HS-27A (cell line): ENCODE results near the gene ATP6V0C.
"Not testable (repeated sequence)": the region's sequence is repeated elsewhere in the genome, so short reads cannot be mapped to it uniquely, and the experiment has no call there.

ENCODE experiments used
- DNase-seq: peaks from one replicate; pipeline ENCODE4 v3.0.0-alpha.2; 2012; ENCODE audit warnings: low read depth, missing footprints

Gene ATP6V0C

GRCh38 chr16:2475413-2476344 lies 38.1 kb upstream of the ATP6V0C start:
- no peak for DNase-seq

GRCh38 chr16:2476345-2476720 lies 37.4 kb upstream of the ATP6V0C start:
- no peak for DNase-seq

DNA sequence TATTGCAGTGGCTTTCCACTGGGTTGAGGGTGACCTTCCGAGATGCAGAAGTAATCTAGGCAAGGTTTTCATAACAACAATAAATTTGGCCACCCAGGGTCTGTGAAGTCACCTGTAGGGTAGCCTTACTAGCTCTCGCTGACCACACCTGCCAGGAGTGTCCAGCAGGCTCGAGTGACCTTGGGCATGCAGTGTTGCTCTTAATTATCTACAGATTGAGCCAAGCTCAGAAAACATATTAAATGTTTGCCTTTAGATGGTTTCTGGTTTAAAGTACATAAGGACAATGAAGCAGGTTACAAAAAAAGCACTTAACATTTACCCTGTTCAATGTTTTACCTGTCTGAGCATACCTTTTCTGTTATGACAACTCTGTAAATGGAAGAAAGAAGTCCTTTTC lies 37.0 kb upstream of the ATP6V0C start:
- no peak for DNase-seq

DNA sequence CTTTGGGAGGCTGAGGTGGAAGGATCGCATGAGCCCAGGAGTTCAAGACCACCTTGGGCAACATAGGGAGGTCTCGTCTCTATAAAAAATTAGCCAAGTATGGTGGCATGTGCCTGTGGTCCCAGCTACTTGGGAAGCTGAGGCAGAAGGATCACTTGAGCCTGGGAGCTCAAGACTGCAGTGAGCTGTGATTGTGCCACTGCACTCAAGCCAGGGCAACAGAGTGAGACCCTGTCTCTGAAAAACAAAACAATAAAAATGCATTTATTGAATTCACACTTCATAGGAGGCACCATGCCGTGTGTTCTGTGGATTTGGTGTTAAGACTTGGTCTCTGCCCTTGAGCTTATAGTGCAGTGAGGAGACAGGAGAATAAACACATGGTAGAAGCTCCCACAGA lies 36.4 kb upstream of the ATP6V0C start:
- no peak for DNase-seq

GRCh38 chr16:2478279-2478678 lies 35.5 kb upstream of the ATP6V0C start:
- DNase-seq: no peak

- not testable (repeated sequence) for DNase-seq
Measured at GRCh38 chr16:2479996-2480395, 33.8 kb upstream of the ATP6V0C start.

DNA sequence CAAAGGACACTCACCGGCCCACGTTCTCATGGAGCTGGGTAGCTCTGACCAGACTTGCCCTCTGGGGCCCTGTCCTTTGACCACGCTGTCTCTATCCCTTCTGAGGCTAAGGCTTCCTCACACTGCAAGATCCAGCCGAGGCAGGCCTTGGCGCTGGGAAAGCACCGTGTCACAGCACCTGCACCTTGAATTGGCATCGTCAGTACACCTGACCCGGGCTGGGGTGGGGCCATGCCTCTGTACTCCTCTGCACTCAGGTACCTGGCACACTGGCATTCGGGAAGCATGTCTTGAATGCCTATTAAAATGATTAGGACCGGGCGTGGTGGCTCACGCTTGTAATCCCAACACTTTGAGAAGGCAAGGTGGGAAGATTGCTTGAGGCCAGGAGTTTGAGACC lies 32.8 kb upstream of the ATP6V0C start:
- DNase-seq: no peak

- DNase-seq: no peak
Measured at GRCh38 chr16:2481676-2482075, 32.1 kb upstream of the ATP6V0C start.

DNA sequence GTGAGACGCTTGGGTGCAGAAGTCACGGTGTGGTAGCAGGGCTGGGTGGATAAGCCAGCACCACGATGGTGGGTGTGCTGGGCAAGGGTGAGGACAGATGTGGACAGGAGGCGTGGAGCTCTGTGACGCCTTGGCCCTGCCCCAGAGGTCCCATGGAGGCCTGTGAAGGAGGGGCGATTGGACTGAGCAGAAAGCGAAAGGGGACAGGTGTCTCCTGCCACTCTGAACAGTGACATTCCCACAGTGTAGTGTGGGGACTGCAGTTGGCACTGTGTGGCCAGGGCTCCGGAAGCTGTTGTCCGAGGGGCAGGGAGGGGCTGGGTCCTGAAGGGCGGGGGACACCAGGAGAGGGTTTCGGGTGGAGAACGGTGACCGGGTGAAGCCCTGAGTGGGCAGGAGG lies 31.5 kb upstream of the ATP6V0C start:
- no peak for DNase-seq

- DNase-seq: no peak
Measured at GRCh38 chr16:2482708-2483534, 30.8 kb upstream of the ATP6V0C start.

DNA sequence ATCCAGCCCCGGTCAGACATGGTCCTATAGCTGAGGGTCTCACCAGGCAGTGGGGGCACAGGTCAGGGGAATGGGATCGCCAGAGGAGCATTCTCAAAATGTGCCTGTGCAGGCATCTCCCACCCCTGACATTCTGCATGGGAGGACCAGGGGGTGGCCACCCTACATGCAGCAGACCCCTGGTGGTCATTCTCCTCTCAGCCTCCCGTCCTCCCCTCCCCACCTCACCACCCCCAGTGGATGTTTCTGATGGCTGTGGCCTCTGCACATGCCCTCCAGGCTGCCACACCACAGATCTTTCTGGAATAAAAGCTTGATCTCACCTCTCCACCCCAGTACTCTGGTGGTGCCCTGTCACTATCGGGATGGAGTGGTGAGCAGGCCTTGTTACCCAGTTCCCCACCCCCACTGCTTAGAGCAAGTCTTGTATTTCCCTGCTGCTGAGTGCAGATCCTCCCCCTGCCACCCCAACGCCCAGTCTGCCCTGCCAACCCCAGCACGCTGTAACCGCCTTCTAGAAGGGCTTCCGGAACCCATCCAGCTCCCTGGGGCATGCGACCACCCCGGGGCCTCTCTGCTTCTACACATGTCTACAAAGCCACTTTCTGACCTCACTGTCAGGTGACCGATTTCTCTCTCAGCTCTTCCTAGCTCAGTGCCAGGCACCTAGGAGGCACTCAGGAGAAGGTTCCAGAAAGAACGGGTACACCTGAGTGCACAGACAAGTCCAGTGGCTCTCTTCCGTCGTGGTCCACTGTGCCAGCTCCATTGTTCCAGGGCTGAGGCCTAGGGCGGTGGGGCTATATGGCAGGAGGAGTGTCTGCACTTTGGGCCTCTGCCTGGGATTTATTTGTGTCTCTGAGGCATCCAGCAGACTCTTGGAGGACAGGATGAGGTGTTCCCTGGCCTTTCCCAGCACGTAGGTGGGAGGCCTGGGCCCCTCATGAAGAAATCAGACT lies 29.5 kb upstream of the ATP6V0C start:
- no peak for DNase-seq

DNA sequence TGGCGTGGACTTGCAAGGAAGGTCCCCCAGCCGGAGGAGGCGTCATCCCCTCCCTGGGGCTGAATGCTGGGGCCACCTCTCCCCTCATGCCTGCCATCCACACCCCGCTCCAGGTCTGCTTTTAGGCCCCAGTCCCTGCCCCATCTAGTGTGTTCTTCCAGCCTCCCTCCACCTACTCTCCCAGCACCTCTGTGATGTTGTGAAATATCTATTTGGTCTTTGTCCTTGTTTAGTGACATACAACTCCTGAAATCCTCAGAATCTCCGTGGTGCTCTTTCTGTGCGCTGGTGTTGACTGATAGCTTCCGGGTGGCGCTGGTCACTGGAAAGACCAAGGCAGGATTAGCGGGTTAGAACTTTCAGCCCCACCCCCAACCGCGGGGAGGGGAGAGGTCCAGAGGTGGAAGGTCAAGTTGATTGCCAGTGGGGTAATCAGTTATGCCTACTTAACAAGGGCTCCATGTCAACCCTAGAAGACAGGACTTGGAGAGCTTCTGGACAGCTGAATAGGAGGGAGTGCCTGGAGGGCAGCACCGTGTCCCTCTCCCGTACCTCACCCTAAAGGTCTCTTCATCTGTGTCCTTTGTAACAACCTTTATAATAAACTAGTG lies 28.7 kb upstream of the ATP6V0C start:
- DNase-seq: no peak

- no peak for DNase-seq
Measured at GRCh38 chr16:2485811-2486507, 27.8 kb upstream of the ATP6V0C start.

- DNase-seq: no peak
Measured at GRCh38 chr16:2486645-2487516, 26.9 kb upstream of the ATP6V0C start.

DNA sequence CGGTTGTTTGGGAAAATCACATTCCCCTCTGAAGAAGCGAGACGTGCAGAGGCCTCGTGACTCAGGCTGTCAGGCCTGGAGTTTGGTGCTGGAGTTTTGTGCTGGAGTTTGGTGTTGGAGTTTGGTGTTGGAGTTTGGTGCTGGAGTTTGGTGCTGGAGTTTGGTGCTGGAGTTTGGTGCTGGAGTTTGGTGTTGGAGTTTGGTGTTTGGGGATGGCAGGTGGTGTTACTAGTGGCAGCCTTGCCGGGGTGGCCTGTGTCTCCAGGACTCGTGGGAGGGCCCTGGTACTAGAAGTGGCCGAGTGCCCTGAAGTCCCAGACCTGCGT lies 26.3 kb upstream of the ATP6V0C start:
- DNase-seq: no peak

GRCh38 chr16:2487903-2488531 lies 25.7 kb upstream of the ATP6V0C start:
- no peak for DNase-seq

- DNase-seq: no peak
Measured at GRCh38 chr16:2489581-2489980, 24.2 kb upstream of the ATP6V0C start.

GRCh38 chr16:2490190-2491105 lies 23.3 kb upstream of the ATP6V0C start:
- no peak for DNase-seq
